ENCODE results near the gene CHRNB4.

Gene CHRNB4

GRCh38 chr15:78679089-78679511 lies 38.1 kb upstream of the CHRNB4 start:
- no peak for TF ChIP-seq SIN3A (IDR thresholded peaks at IDR 0.05; ENCODE audit: borderline replicate concordance, insufficient read depth, low read length)
- no peak for TF ChIP-seq REST (IDR thresholded peaks at IDR 0.05; ENCODE audit: insufficient read depth in 1 of 2, low read depth in 2 of 2, low read length in 2 of 2)
- TF ChIP-seq FOXP2 (optimal IDR thresholded peaks at IDR 0.05; ENCODE audit: borderline replicate concordance, extremely low read depth, extremely low read length, insufficient read depth) = no peak
- TF ChIP-seq TAF1 (IDR thresholded peaks at IDR 0.05; ENCODE audit: borderline replicate concordance, insufficient read depth, low read length) = no peak

- TF ChIP-seq POLR2AphosphoS5 (IDR thresholded peaks at IDR 0.05; ENCODE audit: low read depth, low read length) = no peak
- no peak for TF ChIP-seq REST (IDR thresholded peaks at IDR 0.05; ENCODE audit: insufficient read depth in 1 of 2, low read depth in 2 of 2, low read length in 2 of 2)
- TF ChIP-seq FOXP2 (optimal IDR thresholded peaks at IDR 0.05; ENCODE audit: borderline replicate concordance, extremely low read depth, extremely low read length, insufficient read depth) = no peak
- no peak for TF ChIP-seq SIN3A (IDR thresholded peaks at IDR 0.05; ENCODE audit: borderline replicate concordance, insufficient read depth, low read length)
- TF ChIP-seq TAF1 (IDR thresholded peaks at IDR 0.05; ENCODE audit: borderline replicate concordance, insufficient read depth, low read length) = no peak
These were observed 35.6 kb upstream of the CHRNB4 start for GRCh38 chr15:78676424-78677110.

- TF ChIP-seq FOXP2 (optimal IDR thresholded peaks at IDR 0.05; ENCODE audit: borderline replicate concordance, extremely low read depth, extremely low read length, insufficient read depth) (no peak), TAF1 (IDR thresholded peaks at IDR 0.05; ENCODE audit: borderline replicate concordance, insufficient read depth, low read length) (no peak), POLR2AphosphoS5 (IDR thresholded peaks at IDR 0.05; ENCODE audit: low read depth, low read length) (no peak), REST (IDR thresholded peaks at IDR 0.05; ENCODE audit: insufficient read depth in 1 of 2, low read depth in 2 of 2, low read length in 2 of 2) (no peak), SIN3A (IDR thresholded peaks at IDR 0.05; ENCODE audit: borderline replicate concordance, insufficient read depth, low read length) (no peak)
These were observed 34.8 kb upstream of the CHRNB4 start for GRCh38 chr15:78675617-78676360.

GRCh38 chr15:78675206-78675605 lies 34.2 kb upstream of the CHRNB4 start:
- TF ChIP-seq REST (IDR thresholded peaks at IDR 0.05; ENCODE audit: insufficient read depth in 1 of 2, low read depth in 2 of 2, low read length in 2 of 2) = no peak
- TF ChIP-seq POLR2AphosphoS5 (IDR thresholded peaks at IDR 0.05; ENCODE audit: low read depth, low read length) = no peak
- TF ChIP-seq SIN3A (IDR thresholded peaks at IDR 0.05; ENCODE audit: borderline replicate concordance, insufficient read depth, low read length) = no peak
- TF ChIP-seq TAF1 (IDR thresholded peaks at IDR 0.05; ENCODE audit: borderline replicate concordance, insufficient read depth, low read length) = no peak
- TF ChIP-seq FOXP2 (optimal IDR thresholded peaks at IDR 0.05; ENCODE audit: borderline replicate concordance, extremely low read depth, extremely low read length, insufficient read depth) = no peak

All from PFSK-1 (cell line).